H9 (cell line): ENCODE data around the gene KCNIP3. TPM values are rescaled to one million over a fixed set of nuclear protein-coding genes. Genes with fewer than 3 reads are reported as not detected.

ENCODE experiments used
- DNase-seq: peaks from one replicate; pipeline ENCODE4 v3.0.0-alpha.2; 2017
- H2AFZ ChIP-seq: one replicate; pipeline ENCODE4 v1.6.1; 2013; ENCODE audit warnings: mild to moderate bottlenecking, low read length, control low read depth, moderate library complexity
- H2AK5ac ChIP-seq: 2 replicates; pipeline ENCODE4 v1.6.1; 2013; ENCODE audit warnings: low read length, control low read depth, mixed read lengths; ENCODE audit not compliant: insufficient read length
- H2BK120ac ChIP-seq: one replicate; pipeline ENCODE4 v1.6.1; 2013; ENCODE audit warnings: low read depth, mild to moderate bottlenecking, low read length, control low read depth, inconsistent platforms; ENCODE audit not compliant: poor library complexity, severe bottlenecking
- H2BK12ac ChIP-seq: 2 replicates; pipeline ENCODE4 v1.6.1; 2013; ENCODE audit warnings: low read length, control low read depth, mixed read lengths, low read depth; ENCODE audit not compliant: insufficient read length
- H2BK15ac ChIP-seq: 2 replicates; pipeline ENCODE4 v1.6.1; 2013; ENCODE audit warnings: low read depth, low read length, control low read depth
- H2BK20ac ChIP-seq: one replicate; pipeline ENCODE4 v1.6.1; 2013; ENCODE audit warnings: low read depth, mild to moderate bottlenecking, low read length, control low read depth, inconsistent platforms; ENCODE audit not compliant: poor library complexity, severe bottlenecking
- H2BK5ac ChIP-seq: 2 replicates; pipeline ENCODE4 v1.6.1; 2013; ENCODE audit warnings: low read length, control low read depth, mixed read lengths; ENCODE audit not compliant: insufficient read length
- H3K14ac ChIP-seq: 2 replicates; pipeline ENCODE4 v1.6.1; 2013; ENCODE audit warnings: low read length, control low read depth; ENCODE audit not compliant: insufficient read depth
- H3K18ac ChIP-seq: 2 replicates; pipeline ENCODE4 v1.6.1; 2013; ENCODE audit warnings: low read depth, mild to moderate bottlenecking, mixed read lengths, low read length, control low read depth; ENCODE audit not compliant: insufficient read length
- H3K23ac ChIP-seq: 2 replicates; pipeline ENCODE4 v1.6.1; 2013; ENCODE audit warnings: low read length, control low read depth, mixed read lengths, low read depth; ENCODE audit not compliant: insufficient read length
- H3K23me2 ChIP-seq: 2 replicates; pipeline ENCODE4 v1.6.1; 2013; ENCODE audit warnings: low read depth, mild to moderate bottlenecking, mixed read lengths, low read length, control low read depth; ENCODE audit not compliant: insufficient read length, poor library complexity, severe bottlenecking
- H3K27ac ChIP-seq: 2 replicates; pipeline ENCODE4 v1.5.1; 2013; ENCODE audit warnings: low read length, control low read depth, mixed read lengths, low read depth; ENCODE audit not compliant: insufficient read length
- H3K27me3 ChIP-seq: 2 replicates; pipeline ENCODE4 v1.6.1; 2013; ENCODE audit warnings: low read length, control low read depth, inconsistent platforms; ENCODE audit not compliant: insufficient read depth
- H3K4ac ChIP-seq: 2 replicates; pipeline ENCODE4 v1.6.1; 2013; ENCODE audit warnings: low read depth, mild to moderate bottlenecking, control low read depth, inconsistent platforms, low read length, moderate library complexity
- H3K4me1 ChIP-seq: 2 replicates; pipeline ENCODE4 v1.6.1; 2013; ENCODE audit warnings: low read length, control low read depth, inconsistent platforms; ENCODE audit not compliant: insufficient read depth
- H3K4me2 ChIP-seq: 2 replicates; pipeline ENCODE4 v1.6.1; 2013; ENCODE audit warnings: low read length, control low read depth, mixed read lengths; ENCODE audit not compliant: insufficient read length, insufficient read depth
- H3K56ac ChIP-seq: 2 replicates; pipeline ENCODE4 v1.6.1; 2013; ENCODE audit warnings: low read depth, mild to moderate bottlenecking, mixed read lengths, low read length, control low read depth; ENCODE audit not compliant: insufficient read length
- H3K79me1 ChIP-seq: 2 replicates; pipeline ENCODE4 v1.6.1; 2013; ENCODE audit warnings: low read depth, mild to moderate bottlenecking, moderate library complexity, low read length, control low read depth, inconsistent platforms; ENCODE audit not compliant: insufficient read depth, poor library complexity, severe bottlenecking
- H3K79me2 ChIP-seq: 2 replicates; pipeline ENCODE4 v1.6.1; 2013; ENCODE audit warnings: low read length, control low read depth, inconsistent platforms; ENCODE audit not compliant: insufficient read depth
- H3K9ac ChIP-seq: 2 replicates; pipeline ENCODE4 v1.6.1; 2013; ENCODE audit warnings: low read length, control low read depth, mixed read lengths; ENCODE audit not compliant: insufficient read length; ENCODE audit errors: extremely low read depth
- H3K9me3 ChIP-seq: one replicate; pipeline ENCODE4 v1.6.1; 2013; ENCODE audit warnings: low read depth, low read length, inconsistent platforms; ENCODE audit not compliant: control insufficient read depth
- H3T11ph ChIP-seq: one replicate; pipeline ENCODE4 v1.6.1; 2013; ENCODE audit warnings: mild to moderate bottlenecking, low read length, control low read depth, inconsistent platforms
- H4K20me1 ChIP-seq: one replicate; pipeline ENCODE4 v1.6.1; 2013; ENCODE audit not compliant: control insufficient read depth, insufficient read length, insufficient read depth
- H4K5ac ChIP-seq: 2 replicates; pipeline ENCODE4 v1.6.1; 2013; ENCODE audit warnings: low read depth, mild to moderate bottlenecking, mixed read lengths, low read length, control low read depth; ENCODE audit not compliant: insufficient read length
- H4K8ac ChIP-seq: replicated peaks from 2 replicates; pipeline ENCODE4 v1.6.1; 2013; ENCODE audit warnings: low read length, control low read depth, mixed read lengths, low read depth; ENCODE audit not compliant: insufficient read length
- H4K91ac ChIP-seq: 2 replicates; pipeline ENCODE4 v1.6.1; 2013; ENCODE audit warnings: low read depth, mild to moderate bottlenecking, moderate library complexity, mixed read lengths, low read length, control low read depth; ENCODE audit not compliant: insufficient read length
- H3K27ac Mint-ChIP-seq, 3 experiments: 2 replicates in 2 of 3; 3 replicates in 1 of 3; pipeline ENCODE4 v1.8.0; 2020 to 2021; ENCODE audit warnings: mixed read lengths in 3 of 3, mild to moderate bottlenecking in 1 of 3, moderate library complexity in 1 of 3
- H3K27me3 Mint-ChIP-seq: 2 replicates; pipeline ENCODE4 v1.8.0; 2021; ENCODE audit warnings: low read depth, mild to moderate bottlenecking, moderate library complexity, mixed read lengths
- H3K36me3 Mint-ChIP-seq, 3 experiments: 2 replicates in 2 of 3; 3 replicates in 1 of 3; pipeline ENCODE4 v1.8.0; 2020 to 2021; ENCODE audit warnings: low read depth in 3 of 3, mixed read lengths in 3 of 3; ENCODE audit not compliant: insufficient read depth in 1 of 3
- H3K4me1 Mint-ChIP-seq, 2 experiments: 2 replicates each; pipeline ENCODE4 v1.8.0; 2020; ENCODE audit warnings: mixed read lengths in 2 of 2
- H3K4me3 Mint-ChIP-seq, 2 experiments: 2 replicates in 1 of 2; 3 replicates in 1 of 2; pipeline ENCODE4 v1.8.0; 2020 to 2021; ENCODE audit warnings: mild to moderate bottlenecking in 2 of 2, mixed read lengths in 2 of 2, moderate library complexity in 1 of 2
- H3K9me3 Mint-ChIP-seq, 2 experiments: 2 replicates in 1 of 2; 3 replicates in 1 of 2; pipeline ENCODE4 v1.8.0; 2020; ENCODE audit warnings: mild to moderate bottlenecking in 2 of 2, mixed read lengths in 2 of 2, moderate library complexity in 1 of 2
- CTCF ChIP-seq: fragments of 200-600 bp; sonication (generic); conservative IDR thresholded peaks from 3 replicates; pipeline ENCODE4 v1.8.0; 2021; ENCODE audit warnings: antibody characterized with exemption, mild to moderate bottlenecking
- WGBS: extraction: QIAGEN DNeasy Blood & Tissue Kit; methylation state at CpG from one replicate; pipeline ENCODE4 v1.1.7; 2013; ENCODE audit warnings: missing lambda C conversion rate, low lambda C conversion rate, mixed read lengths; ENCODE audit not compliant: insufficient read length; ENCODE audit errors: extremely low coverage; 5-methylcytosine and 5-hydroxymethylcytosine counted together
- total RNA-seq: library from RNA; stranded (reverse); gene quantifications from 2 replicates; pipeline ENCODE4 v1.2.1, GENCODE V29; 2021

KCNIP3 gene
- total RNA-seq, 1 experiment from 2014 or later = 1.5 TPM

GRCh38 chr2:95357717-95358280 is 60.7 kb downstream of the KCNIP3 start:
- H3T11ph ChIP-seq = no peak overlapping the region
- Mint-ChIP-seq H3K27me3 (peaks cover 39% of the 10 kb centered on the region), H3K27ac (no peak overlapping the region), H3K36me3 (no peaks in the 10 kb centered on the region; a peak in 1 of 7 replicates), H3K4me3 (no peak overlapping the region), H3K4me1 (no peaks in the 10 kb centered on the region), H3K9me3 (peaks cover 7 to 14% of the 10 kb centered on the region in 2 experiments; a peak in 4 of 5 replicates)
- H3K4me2 ChIP-seq = no peak overlapping the region
- H3K79me1 ChIP-seq = no peaks in the 10 kb centered on the region
- H3K56ac ChIP-seq = no peak overlapping the region
- H2AFZ ChIP-seq = no peak overlapping the region
- H3K79me2 ChIP-seq = no peaks in the 10 kb centered on the region
- no peak overlapping the region for H2BK20ac ChIP-seq
- no peaks in the 10 kb centered on the region for H3K4me1 ChIP-seq
- no peak overlapping the region for H3K9ac ChIP-seq
- no peak overlapping the region for H2BK12ac ChIP-seq
- DNase-seq = peak; percentile 5
- H3K23me2 ChIP-seq = no peaks in the 10 kb centered on the region
- H2BK15ac ChIP-seq = no peak overlapping the region
- no peak overlapping the region for H3K23ac ChIP-seq
- H4K91ac ChIP-seq = no peak overlapping the region
- no peaks in the 10 kb centered on the region for H3K27me3 ChIP-seq
- H4K5ac ChIP-seq = no peak overlapping the region
- no peak overlapping the region for H3K4ac ChIP-seq
- no peaks in the 10 kb centered on the region for H3K9me3 ChIP-seq
- no peak overlapping the region for H3K27ac ChIP-seq
- no CpG with 5 or more reads among the region's 6 CpGs for WGBS
- no peak for TF ChIP-seq CTCF
- no peak overlapping the region for H2BK120ac ChIP-seq
- H2AK5ac ChIP-seq = no peak overlapping the region
- no peak overlapping the region; the same call in 1 of the 2 replicates for H3K14ac ChIP-seq
- no peak overlapping the region for H3K18ac ChIP-seq
- H4K20me1 ChIP-seq = no peaks in the 10 kb centered on the region
- H2BK5ac ChIP-seq = no peak overlapping the region
- no peak overlapping the region for H4K8ac ChIP-seq
